Mesothelial cell of epicardium (in vitro differentiated cells): Measurements from ENCODE around the gene TANGO2. TPM values are rescaled to one million over a fixed set of nuclear protein-coding genes. Genes with fewer than 3 reads are reported as not detected.

Experiments
- DNase-seq, 2 experiments: peaks; one replicate each; pipeline ENCODE4 v3.0.0; 2021; ENCODE audit warnings: low spot score in 2 of 2; ENCODE audit not compliant: unreplicated experiment in 2 of 2
- H3K27ac Mint-ChIP-seq: 2 replicates; pipeline ENCODE4 v1.8.0; 2021; ENCODE audit warnings: mixed read lengths
- H3K27me3 Mint-ChIP-seq: 2 replicates; pipeline ENCODE4 v1.8.0; 2021; ENCODE audit warnings: low read depth, mixed read lengths
- H3K36me3 Mint-ChIP-seq: 2 replicates; pipeline ENCODE4 v1.8.0; 2021; ENCODE audit warnings: mixed read lengths
- H3K4me1 Mint-ChIP-seq: 2 replicates; pipeline ENCODE4 v1.8.0; 2021; ENCODE audit warnings: mixed read lengths
- H3K4me3 Mint-ChIP-seq: 2 replicates; pipeline ENCODE4 v1.8.0; 2021; ENCODE audit warnings: mild to moderate bottlenecking, moderate library complexity, mixed read lengths
- H3K9me3 Mint-ChIP-seq: 2 replicates; pipeline ENCODE4 v1.8.0; 2021; ENCODE audit warnings: mixed read lengths
- CTCF ChIP-seq: fragments of 200-600 bp; sonication (generic); IDR thresholded peaks from one replicate; pipeline ENCODE4 v1.5.0; 2021; ENCODE audit warnings: antibody characterized with exemption; ENCODE audit not compliant: unreplicated experiment
- total RNA-seq: library from RNA; stranded (reverse); gene quantifications from 3 replicates; pipeline ENCODE4 v1.2.1, GENCODE V29; 2021

TANGO2 gene
- total RNA-seq, 1 donor from 2014 or later: 15.6 TPM

GRCh38 chr22:20022231-20022977 is 1.5 kb downstream of the TANGO2 start:
- Mint-ChIP-seq H3K9me3 (no peaks in the 10 kb centered on the region), H3K27ac (no peak overlapping the region), H3K4me1 (peaks cover 9% of the 10 kb centered on the region)

GRCh38 chr22:20022978-20023613 is 2.2 kb downstream of the TANGO2 start:
- H3K4me1 Mint-ChIP-seq: peaks cover 9% of the 10 kb centered on the region
- no peak overlapping the region for H3K4me3 Mint-ChIP-seq
- H3K36me3 Mint-ChIP-seq: peaks cover 3% of the 10 kb centered on the region
- H3K27ac Mint-ChIP-seq: no peak overlapping the region
- DNase-seq: no peak
- H3K9me3 Mint-ChIP-seq: no peaks in the 10 kb centered on the region
- no peak for TF ChIP-seq CTCF
- H3K27me3 Mint-ChIP-seq: peaks cover 25% of the 10 kb centered on the region

More at GRCh38 chr22:20022231-20022977, 1.5 kb downstream of the TANGO2 start:
- Mint-ChIP-seq H3K27me3 (peaks cover 32% of the 10 kb centered on the region), H3K4me3 (peak overlapping the region; percentile 82), H3K36me3 (peaks cover 3% of the 10 kb centered on the region)
- DNase-seq: no peak
- TF ChIP-seq CTCF: no peak

GRCh38 chr22:20024225-20024624 is 3.3 kb downstream of the TANGO2 start:
- DNase-seq: no peak
- Mint-ChIP-seq H3K4me3 (no peak overlapping the region), H3K27me3 (peaks cover 14% of the 10 kb centered on the region), H3K27ac (no peak overlapping the region), H3K9me3 (no peaks in the 10 kb centered on the region), H3K36me3 (peaks cover 3% of the 10 kb centered on the region), H3K4me1 (peaks cover 9% of the 10 kb centered on the region)
- TF ChIP-seq CTCF: no peak

- Mint-ChIP-seq H3K9me3 (no peaks in the 10 kb centered on the region), H3K27ac (no peak overlapping the region), H3K36me3 (peaks cover 3% of the 10 kb centered on the region), H3K4me3 (no peak overlapping the region), H3K4me1 (peaks cover 9% of the 10 kb centered on the region), H3K27me3 (peaks cover 8% of the 10 kb centered on the region)
- DNase-seq: no peak
- no peak for TF ChIP-seq CTCF
These were observed 3.9 kb downstream of the TANGO2 start for GRCh38 chr22:20024650-20025397.

GRCh38 chr22:20025401-20026203 is 4.7 kb downstream of the TANGO2 start:
- no peaks in the 10 kb centered on the region for H3K27me3 Mint-ChIP-seq
- DNase-seq: no peak
- TF ChIP-seq CTCF: no peak
- no peak overlapping the region for H3K27ac Mint-ChIP-seq
- H3K4me3 Mint-ChIP-seq: no peak overlapping the region
- peaks cover 3% of the 10 kb centered on the region for H3K36me3 Mint-ChIP-seq
- H3K4me1 Mint-ChIP-seq: peaks cover 6% of the 10 kb centered on the region
- H3K9me3 Mint-ChIP-seq: no peaks in the 10 kb centered on the region
